Measurements from ENCODE around the gene FPGS.

GRCh38 chr9:127788337-127789011, 14.2 kb upstream of the FPGS start:
- TF ChIP-seq CTCF (conservative IDR thresholded peaks at IDR 0.05; ENCODE audit: low read length) (no peak), EZH2phosphoT487 (IDR thresholded peaks at IDR 0.05; ENCODE audit: borderline replicate concordance, low read depth, low read length) (no peak)

Measured in OCI-LY7 (cell line).